Measurements from ENCODE around the gene ATP2B3.

ATP2B3 gene

DNA sequence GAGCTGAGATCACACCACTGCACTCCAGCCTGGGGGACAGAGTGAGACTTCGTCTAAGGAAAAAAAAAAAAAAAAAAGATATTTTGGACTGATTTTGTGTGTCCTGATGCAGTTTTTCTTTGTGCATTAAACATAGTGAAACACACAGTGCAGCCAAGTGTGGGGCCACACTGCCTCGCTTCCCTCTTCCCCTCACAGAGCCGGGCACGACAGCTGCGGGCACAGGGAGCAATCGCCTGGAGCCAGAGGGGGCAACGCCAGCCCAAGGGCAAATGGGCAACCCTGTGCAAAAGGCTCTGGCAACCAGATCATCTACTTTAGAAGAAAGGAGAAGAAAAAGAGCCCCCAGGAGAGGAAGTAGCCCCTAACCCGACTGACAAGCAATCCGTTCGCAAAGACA, 95.0 kb downstream of the ATP2B3 start:
- Histone ChIP-seq H3K9ac (ENCODE audit: low read depth, low read length) (no peak overlapping the region), H3K4me1 (ENCODE audit: control insufficient read depth, insufficient read depth, low read length) (no peaks in the 10 kb centered on the region), H3K27me3 (ENCODE audit: control insufficient read depth, insufficient read depth, low read length) (peaks cover 39% of the 10 kb centered on the region), H3K36me3 (ENCODE audit: insufficient read depth, low read length) (no peaks in the 10 kb centered on the region), H3K9me3 (replicated peaks; ENCODE audit: low read length) (no peaks in the 10 kb centered on the region), H3K4me2 (ENCODE audit: low read length) (no peak overlapping the region), H3K4me3 (ENCODE audit: low read length) (no peak overlapping the region)

DNA sequence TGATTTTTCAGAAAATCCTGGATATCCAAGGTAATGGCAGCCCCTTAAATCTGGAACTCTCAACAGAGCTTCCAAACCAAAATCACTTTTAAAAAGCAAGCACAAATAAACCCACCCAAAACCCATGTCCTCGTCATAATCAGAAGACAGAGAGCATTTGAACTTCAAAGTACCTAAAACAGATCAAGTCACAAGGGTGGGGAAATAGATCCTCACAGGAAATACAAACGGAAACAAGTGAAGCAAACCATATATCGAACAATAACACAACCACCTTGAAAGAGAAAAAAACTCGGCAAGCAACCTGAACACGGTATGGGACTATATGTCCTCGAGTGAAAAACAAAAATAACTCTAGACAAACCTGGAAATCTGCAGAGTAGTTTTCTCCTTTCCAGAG, 97.4 kb downstream of the ATP2B3 start:
- Histone ChIP-seq H3K36me3 (ENCODE audit: insufficient read depth, low read length) (no peaks in the 10 kb centered on the region), H3K27me3 (ENCODE audit: control insufficient read depth, insufficient read depth, low read length) (peaks cover 53% of the 10 kb centered on the region), H3K9ac (ENCODE audit: low read depth, low read length) (no peak overlapping the region), H3K9me3 (replicated peaks; ENCODE audit: low read length) (no peaks in the 10 kb centered on the region), H3K4me2 (ENCODE audit: low read length) (no peak overlapping the region), H3K4me3 (ENCODE audit: low read length) (no peak overlapping the region), H3K4me1 (ENCODE audit: control insufficient read depth, insufficient read depth, low read length) (no peaks in the 10 kb centered on the region)

DNA sequence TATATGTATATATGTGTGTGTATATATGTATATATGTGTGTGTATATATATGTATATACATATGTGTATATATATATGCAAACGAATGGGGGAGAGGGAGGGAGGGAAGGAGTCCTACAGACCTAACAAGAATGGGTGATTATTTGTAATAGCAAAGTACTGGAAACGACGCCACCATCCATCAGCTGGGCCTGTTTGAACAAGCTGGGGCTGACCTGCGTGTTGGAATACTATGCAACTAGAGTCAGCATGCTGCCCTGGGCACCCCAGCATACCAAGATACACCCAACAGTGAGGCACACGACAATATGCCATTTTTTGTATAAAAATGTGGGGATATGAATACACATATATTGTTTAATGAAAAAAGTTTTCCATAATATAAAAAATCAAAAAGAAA, 103.1 kb downstream of the ATP2B3 start:
- H3K27me3 ChIP-seq (ENCODE audit: control insufficient read depth, insufficient read depth, low read length) = peaks cover 34% of the 10 kb centered on the region
- H3K36me3 ChIP-seq (ENCODE audit: insufficient read depth, low read length) = no peaks in the 10 kb centered on the region
- H3K9ac ChIP-seq (ENCODE audit: low read depth, low read length) = no peak overlapping the region
- no peaks in the 10 kb centered on the region for H3K9me3 ChIP-seq (replicated peaks; ENCODE audit: low read length)
- no peak overlapping the region for H3K4me3 ChIP-seq (ENCODE audit: low read length)
- no peak overlapping the region for H3K4me2 ChIP-seq (ENCODE audit: low read length)
- H3K4me1 ChIP-seq (ENCODE audit: control insufficient read depth, insufficient read depth, low read length) = no peaks in the 10 kb centered on the region

DNA sequence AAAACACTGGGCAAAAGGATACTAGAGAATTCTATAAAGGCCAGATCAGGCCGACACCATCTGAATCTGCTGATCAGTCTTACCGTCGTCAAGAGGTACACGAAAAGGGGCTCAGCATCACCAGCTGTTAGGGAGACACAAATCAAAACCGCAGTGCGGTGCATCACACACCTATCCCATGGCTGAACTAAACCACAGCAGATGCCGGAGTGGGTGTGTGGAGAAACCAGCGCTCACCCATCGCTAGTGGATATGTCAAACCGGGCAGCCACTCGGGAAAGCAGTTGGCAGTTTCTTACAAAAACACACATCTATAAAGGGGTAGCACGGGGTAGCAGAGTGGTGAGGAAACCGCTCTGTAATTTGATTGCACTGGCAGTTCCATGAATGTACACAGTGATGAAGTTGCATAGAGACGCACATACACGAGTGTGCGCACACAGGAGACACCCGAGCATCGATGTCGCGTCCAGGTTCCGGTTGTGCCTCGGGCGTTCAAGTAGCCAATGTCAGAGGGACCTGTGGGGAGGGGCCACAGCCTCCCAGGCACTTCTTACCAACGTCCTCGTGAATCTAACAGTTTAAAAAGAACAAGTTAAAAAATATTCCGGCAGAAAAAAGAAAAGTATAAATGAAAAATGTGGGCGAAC, 104.6 kb downstream of the ATP2B3 start:
- H3K9me3 ChIP-seq (replicated peaks; ENCODE audit: low read length) = no peaks in the 10 kb centered on the region
- peaks cover 26% of the 10 kb centered on the region for H3K27me3 ChIP-seq (ENCODE audit: control insufficient read depth, insufficient read depth, low read length)
- H3K4me1 ChIP-seq (ENCODE audit: control insufficient read depth, insufficient read depth, low read length) = no peaks in the 10 kb centered on the region
- no peak overlapping the region for H3K9ac ChIP-seq (ENCODE audit: low read depth, low read length)
- H3K36me3 ChIP-seq (ENCODE audit: insufficient read depth, low read length) = no peaks in the 10 kb centered on the region
- no peak overlapping the region for H3K4me3 ChIP-seq (ENCODE audit: low read length)
- no peak overlapping the region for H3K4me2 ChIP-seq (ENCODE audit: low read length)

DNA sequence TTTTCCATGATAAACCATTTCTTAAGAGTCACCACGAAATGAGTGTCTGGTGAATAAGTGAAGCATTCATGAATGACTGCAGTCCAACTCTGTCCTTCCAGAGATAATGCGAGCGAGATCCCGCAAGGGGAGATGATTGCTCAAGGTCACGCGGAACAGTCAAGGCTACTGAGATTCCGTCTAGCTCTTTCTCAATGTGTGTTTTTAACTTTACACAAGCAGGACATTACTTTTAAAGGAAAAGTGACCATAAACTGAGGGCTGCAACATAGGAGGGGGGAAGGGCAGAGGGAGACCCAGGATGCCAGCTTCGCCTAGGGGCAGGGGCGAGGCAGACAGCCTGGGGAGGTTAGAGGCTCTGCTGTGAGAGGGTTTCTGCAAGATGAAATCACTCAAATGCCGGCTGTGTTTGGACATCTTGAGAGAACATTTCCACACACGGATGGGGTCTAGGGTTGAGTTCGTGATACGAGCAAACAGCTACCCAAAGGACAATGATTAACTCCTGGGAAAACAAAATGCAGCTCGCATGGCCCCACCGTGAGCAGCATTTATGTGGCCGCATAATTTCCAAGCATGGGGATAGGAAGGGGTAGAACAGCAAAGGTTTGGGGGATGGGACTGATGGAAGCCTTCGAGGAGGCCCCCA, 105.3 kb downstream of the ATP2B3 start:
- H3K4me1 ChIP-seq (ENCODE audit: control insufficient read depth, insufficient read depth, low read length) = no peaks in the 10 kb centered on the region
- no peaks in the 10 kb centered on the region for H3K9me3 ChIP-seq (replicated peaks; ENCODE audit: low read length)
- H3K4me2 ChIP-seq (ENCODE audit: low read length) = no peak overlapping the region
- H3K36me3 ChIP-seq (ENCODE audit: insufficient read depth, low read length) = no peaks in the 10 kb centered on the region
- no peak overlapping the region for H3K9ac ChIP-seq (ENCODE audit: low read depth, low read length)
- peaks cover 21% of the 10 kb centered on the region for H3K27me3 ChIP-seq (ENCODE audit: control insufficient read depth, insufficient read depth, low read length)
- no peak overlapping the region for H3K4me3 ChIP-seq (ENCODE audit: low read length)

DNA sequence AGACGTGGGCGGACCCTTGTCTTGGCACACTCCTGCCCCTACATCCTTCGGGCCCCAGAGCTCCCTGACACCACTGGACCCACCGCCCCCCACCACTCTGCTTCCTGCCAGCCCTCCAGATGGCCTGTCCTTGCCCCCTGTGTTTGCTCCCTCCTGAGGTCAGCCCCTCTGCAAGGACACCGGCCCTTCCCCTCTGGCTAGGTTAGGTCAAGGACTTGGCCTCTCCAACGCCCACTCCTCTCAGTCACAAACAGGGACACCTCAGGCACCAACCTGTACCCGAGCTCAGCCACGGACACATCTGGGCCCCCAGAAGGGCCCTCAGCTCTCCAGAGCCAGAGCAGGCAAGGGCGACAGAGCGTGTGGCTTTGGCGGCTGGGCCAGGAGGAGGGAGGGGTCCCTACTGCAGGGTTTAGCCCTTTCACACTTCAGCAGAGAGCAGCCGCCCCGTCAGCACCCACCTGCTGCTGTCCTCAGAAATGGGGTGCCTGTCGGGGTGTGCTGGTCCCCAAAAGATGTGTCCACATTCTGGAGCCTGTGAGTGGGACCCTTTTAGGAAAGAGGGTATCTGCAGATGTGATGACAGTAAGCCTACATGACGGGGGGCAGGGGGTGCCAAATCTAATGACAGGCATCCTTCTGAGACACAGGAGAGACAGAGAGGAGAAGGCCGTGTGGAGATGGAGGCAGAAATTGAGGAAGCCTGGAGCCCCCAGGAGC, 106.0 kb downstream of the ATP2B3 start:
- Histone ChIP-seq H3K4me2 (ENCODE audit: low read length) (no peak overlapping the region), H3K9me3 (replicated peaks; ENCODE audit: low read length) (no peaks in the 10 kb centered on the region), H3K27me3 (ENCODE audit: control insufficient read depth, insufficient read depth, low read length) (peaks cover 15% of the 10 kb centered on the region), H3K9ac (ENCODE audit: low read depth, low read length) (no peak overlapping the region), H3K4me1 (ENCODE audit: control insufficient read depth, insufficient read depth, low read length) (no peaks in the 10 kb centered on the region), H3K4me3 (ENCODE audit: low read length) (no peak overlapping the region), H3K36me3 (ENCODE audit: insufficient read depth, low read length) (no peaks in the 10 kb centered on the region)

DNA sequence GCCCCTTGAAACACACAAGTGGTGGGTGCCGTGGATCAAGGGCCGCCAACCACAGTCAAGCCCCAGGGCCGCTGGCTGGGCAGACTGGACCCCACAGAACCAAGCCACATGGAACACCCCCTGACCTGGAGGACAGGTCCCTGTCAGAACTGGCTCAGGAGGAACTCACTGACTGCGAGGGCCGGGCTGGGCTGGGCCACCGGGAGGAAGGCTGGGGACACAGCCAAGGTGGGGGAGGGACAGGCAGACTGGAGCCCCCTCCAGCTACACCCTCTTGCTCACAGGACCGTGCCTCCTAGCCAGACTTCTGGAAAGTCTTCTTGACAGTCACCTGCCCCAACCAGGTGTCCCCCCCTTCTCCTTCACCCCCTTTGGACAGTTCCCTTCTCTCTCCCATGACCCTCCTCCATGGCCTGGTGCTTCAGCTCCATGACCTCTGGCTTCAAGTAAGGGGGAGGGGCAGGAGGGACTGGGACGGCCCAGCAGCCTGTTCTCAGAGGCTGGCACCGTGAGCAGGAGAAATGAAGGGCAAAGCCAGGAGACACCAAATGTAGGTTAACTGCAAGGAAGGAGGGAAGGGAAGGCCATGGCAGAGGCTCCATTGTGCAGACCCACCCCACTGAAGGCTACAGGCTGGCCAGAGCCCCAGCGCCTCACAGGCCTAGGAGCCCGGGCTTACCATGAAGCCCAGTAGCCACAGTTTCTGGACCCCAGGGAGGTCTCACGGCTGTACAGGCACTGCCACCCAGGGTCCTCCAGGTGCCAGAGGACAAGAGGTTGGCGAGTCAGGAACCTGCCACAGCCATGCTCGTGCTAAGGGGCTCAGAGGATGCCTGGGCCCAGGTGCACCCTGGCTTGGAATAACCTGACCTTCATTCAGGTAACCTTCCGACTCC, 107.0 kb downstream of the ATP2B3 start:
- no peaks in the 10 kb centered on the region for H3K4me1 ChIP-seq (ENCODE audit: control insufficient read depth, insufficient read depth, low read length)
- H3K4me3 ChIP-seq (ENCODE audit: low read length) = no peak overlapping the region
- H3K9ac ChIP-seq (ENCODE audit: low read depth, low read length) = no peak overlapping the region
- H3K36me3 ChIP-seq (ENCODE audit: insufficient read depth, low read length) = no peaks in the 10 kb centered on the region
- peaks cover 12% of the 10 kb centered on the region for H3K27me3 ChIP-seq (ENCODE audit: control insufficient read depth, insufficient read depth, low read length)
- H3K4me2 ChIP-seq (ENCODE audit: low read length) = no peak overlapping the region
- no peaks in the 10 kb centered on the region for H3K9me3 ChIP-seq (replicated peaks; ENCODE audit: low read length)

DNA sequence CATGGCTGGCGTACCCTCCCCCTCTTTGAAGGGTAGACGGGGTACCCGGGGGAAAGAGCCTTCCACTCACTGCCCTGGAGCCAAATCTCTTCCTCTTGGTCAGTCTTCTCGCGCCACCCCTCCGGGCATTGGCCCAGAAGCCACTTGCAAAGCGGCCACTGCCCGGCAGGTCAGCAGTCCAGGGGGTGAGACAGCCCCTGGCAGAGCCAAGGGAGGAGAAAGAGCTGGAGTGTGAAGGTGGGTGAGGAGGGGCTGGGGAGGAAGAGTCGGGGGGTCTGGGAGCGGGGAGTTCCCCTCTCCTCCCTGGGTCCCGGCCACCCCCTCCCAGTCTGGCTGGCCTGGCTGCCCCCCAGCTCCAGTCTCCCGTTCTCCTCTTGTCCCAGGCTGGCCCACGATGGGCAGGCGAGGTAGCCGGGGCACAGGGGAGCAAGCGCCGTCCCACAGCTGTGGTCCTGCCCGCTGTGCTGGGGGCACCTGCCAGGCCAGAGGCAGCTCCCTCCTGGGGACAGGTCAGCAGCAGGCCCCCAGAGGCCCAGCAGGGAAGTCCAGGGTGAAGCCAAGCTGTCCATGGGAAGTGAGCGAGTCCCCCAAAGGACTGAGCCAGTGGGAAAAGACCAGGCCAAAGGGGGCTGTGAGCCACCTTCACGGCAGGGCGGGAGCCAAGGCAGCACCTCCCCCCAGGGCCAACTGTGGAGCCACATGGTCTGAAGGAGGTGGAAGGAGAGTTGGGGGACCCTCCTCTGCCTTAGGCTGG, 108.0 kb downstream of the ATP2B3 start:
- H3K36me3 ChIP-seq (ENCODE audit: insufficient read depth, low read length) = no peaks in the 10 kb centered on the region
- no peaks in the 10 kb centered on the region for H3K9me3 ChIP-seq (replicated peaks; ENCODE audit: low read length)
- no peak overlapping the region for H3K9ac ChIP-seq (ENCODE audit: low read depth, low read length)
- no peak overlapping the region for H3K4me2 ChIP-seq (ENCODE audit: low read length)
- no peak overlapping the region for H3K4me3 ChIP-seq (ENCODE audit: low read length)
- H3K4me1 ChIP-seq (ENCODE audit: control insufficient read depth, insufficient read depth, low read length) = no peaks in the 10 kb centered on the region
- peaks cover 19% of the 10 kb centered on the region for H3K27me3 ChIP-seq (ENCODE audit: control insufficient read depth, insufficient read depth, low read length)

DNA sequence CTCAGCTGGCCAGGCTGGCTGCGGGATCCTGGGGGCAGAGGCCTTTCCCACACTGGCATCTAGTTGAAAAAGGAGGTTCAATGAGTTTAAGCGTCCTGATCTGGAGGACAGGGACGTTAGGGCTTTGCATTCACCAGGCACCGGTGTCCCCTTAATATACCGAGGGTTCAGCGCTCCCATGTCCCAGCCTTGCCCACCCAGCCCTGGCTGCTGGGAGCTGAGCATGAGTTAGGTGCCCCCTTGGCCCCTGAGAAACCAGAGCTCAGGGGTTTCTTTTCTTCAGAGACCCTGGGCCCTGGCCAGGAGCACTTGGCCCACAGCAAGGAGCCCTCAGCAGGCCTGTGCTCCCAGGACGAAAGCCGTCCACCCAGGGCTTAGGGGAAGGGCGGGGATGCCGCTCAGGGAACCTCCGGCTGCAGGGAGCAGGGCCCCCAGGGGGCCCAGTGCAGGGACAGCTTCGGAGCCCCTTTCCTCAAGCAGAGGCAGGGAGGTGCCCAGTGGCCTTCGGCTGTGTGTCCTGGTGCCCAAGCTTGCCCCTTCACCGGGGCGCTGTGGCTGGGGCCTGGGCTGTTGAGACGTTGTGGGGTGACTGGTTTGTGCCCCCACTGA, 108.7 kb downstream of the ATP2B3 start:
- Histone ChIP-seq H3K4me3 (ENCODE audit: low read length) (no peak overlapping the region), H3K9me3 (replicated peaks; ENCODE audit: low read length) (no peaks in the 10 kb centered on the region), H3K27me3 (ENCODE audit: control insufficient read depth, insufficient read depth, low read length) (peaks cover 20% of the 10 kb centered on the region), H3K9ac (ENCODE audit: low read depth, low read length) (no peak overlapping the region), H3K4me1 (ENCODE audit: control insufficient read depth, insufficient read depth, low read length) (no peaks in the 10 kb centered on the region), H3K36me3 (ENCODE audit: insufficient read depth, low read length) (no peaks in the 10 kb centered on the region), H3K4me2 (ENCODE audit: low read length) (no peak overlapping the region)

DNA sequence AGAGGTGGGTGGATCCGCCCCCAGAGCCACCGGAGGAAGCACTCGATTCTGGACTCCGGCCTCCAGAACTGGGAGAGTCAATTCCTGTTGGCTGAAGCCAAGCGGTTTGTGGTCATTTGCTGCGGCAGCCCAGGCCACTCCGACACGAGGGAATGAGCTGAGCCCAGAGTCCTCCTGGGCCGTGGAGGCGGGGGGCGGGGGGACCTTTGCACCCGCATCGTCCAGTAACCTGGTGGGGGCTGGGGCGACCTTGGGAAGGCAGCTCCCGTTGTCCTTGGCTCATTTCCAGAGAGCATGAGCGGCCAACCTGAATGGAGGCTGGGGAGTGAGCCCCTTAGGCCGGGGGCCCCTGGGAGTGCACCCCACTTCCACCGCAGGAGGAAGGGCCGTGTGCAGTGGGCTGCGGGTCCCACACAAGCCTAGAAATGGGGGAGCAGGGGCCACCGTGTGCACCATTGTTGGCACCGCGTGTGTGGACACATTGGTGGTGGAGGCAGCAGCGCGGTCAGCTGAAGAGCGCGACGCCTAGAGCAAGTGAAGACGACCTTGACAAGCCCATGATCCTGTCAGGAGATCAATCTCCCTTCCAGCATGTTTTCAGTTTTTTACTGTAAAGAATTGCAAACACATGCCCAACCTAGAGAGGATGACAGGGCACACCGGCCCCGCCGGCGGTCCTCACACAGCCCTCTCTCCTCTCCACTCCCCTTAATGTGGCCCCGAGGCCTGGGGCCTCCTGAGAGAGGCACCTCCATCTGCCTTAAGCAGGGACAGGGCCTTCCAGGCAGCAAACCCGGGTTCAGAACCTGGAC, 109.6 kb downstream of the ATP2B3 start:
- H3K27me3 ChIP-seq (ENCODE audit: control insufficient read depth, insufficient read depth, low read length) = peaks cover 16% of the 10 kb centered on the region
- no peak overlapping the region for H3K9ac ChIP-seq (ENCODE audit: low read depth, low read length)
- peaks cover 6% of the 10 kb centered on the region for H3K9me3 ChIP-seq (replicated peaks; ENCODE audit: low read length)
- H3K4me1 ChIP-seq (ENCODE audit: control insufficient read depth, insufficient read depth, low read length) = no peaks in the 10 kb centered on the region
- H3K4me3 ChIP-seq (ENCODE audit: low read length) = no peak overlapping the region
- no peak overlapping the region for H3K4me2 ChIP-seq (ENCODE audit: low read length)
- no peaks in the 10 kb centered on the region for H3K36me3 ChIP-seq (ENCODE audit: insufficient read depth, low read length)
